GM18868 (cell line): Measurements from ENCODE around the gene PDGFC.

ENCODE experiments used
- ATAC-seq: cut with Tn5 transposase; IDR thresholded peaks from one replicate; pipeline ENCODE4 v1.9.1; 2021; ENCODE audit warnings: mild to moderate bottlenecking, moderate library complexity; ENCODE audit not compliant: unreplicated experiment

PDGFC gene

DNA sequence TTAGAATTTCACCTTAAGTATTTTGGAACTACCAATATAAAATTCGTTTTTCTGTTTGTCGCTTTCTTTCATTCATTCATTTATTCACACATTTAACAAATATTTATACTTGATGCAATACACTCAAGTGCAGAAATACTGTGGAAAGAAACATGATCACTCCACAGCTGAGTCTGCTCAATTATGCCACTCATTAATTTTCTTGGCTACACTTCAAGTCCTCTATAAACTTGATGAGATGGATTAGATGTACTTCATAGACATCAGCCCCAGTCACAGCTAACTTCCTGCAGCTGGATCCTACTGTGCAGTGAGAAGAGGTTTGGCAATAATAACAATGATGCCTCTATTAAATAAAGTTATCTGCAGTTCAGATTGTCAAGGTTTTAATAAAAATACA is 208.1 kb downstream of the PDGFC start:
- no peak for ATAC-seq

DNA sequence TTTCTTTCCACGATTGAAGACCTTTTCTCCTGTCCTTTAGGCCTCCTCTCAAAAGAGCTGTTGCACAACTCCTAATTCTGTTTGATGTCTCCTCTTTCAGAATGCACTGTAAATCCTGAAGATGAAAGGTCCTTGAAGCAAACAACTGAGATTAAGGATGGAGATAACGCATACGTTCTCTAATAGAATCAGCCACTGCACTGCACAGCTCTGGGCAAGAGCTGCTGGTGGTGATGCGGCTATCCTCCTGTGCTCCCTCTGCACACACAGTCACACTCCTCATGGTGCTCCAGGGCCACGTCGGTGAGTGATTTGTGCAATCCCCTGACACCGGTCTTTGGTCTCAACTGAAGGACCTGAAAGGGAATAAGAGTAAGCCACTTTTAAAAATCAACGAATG is 208.7 kb downstream of the PDGFC start:
- no peak for ATAC-seq

DNA sequence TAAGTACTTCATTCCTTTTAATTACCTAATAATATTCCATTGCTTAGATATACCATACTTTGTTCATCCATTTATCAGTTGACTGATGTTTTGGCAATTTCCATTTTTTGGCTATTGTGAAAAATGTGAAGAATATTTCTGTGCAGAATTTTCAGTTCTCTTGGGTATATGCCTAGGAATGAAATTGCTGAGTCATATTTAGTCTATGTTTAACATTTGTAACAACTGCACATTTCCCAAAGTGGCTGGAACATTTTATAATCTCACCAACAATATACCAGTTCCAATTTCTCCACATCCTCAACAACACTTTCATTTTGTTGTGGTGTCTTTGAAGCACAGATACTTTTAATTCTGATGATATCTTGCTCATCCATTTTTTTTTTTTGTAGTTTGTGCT is 215.5 kb downstream of the PDGFC start:
- ATAC-seq: no peak

DNA sequence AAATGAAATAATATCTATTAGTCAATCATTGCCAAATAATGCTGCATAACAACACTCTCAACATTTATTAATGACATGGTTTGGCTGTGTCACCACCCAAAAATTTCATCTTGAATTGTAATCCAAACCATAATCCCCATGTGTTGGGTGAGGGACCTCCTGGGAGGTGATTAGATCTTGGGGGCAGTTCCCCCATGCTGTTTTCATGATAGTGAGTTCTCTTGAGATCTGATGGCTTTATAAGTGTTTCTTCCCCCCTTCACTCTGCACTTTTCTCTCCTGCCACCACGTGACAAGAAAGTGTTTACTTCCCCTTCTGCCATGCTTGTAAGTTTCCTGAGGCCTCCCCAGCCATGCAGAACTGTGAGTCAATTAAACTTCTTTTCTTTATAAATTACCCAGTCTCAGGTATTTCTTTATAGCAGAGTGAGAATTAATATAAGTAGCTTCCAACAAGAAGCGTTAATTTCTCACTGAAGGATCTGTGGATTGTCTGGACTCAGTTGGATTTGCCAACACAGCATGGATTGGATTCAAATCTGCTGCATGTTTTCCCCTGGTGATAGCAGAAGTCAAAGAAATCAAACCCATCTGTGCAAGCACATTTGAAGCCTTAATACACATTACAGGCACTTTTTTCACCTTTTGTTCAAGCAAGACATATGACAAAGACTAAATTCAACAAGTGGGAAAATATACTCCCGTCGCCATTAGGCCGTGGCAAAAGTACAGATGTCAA is 216.6 kb downstream of the PDGFC start:
- peak; percentile 67 for ATAC-seq

DNA sequence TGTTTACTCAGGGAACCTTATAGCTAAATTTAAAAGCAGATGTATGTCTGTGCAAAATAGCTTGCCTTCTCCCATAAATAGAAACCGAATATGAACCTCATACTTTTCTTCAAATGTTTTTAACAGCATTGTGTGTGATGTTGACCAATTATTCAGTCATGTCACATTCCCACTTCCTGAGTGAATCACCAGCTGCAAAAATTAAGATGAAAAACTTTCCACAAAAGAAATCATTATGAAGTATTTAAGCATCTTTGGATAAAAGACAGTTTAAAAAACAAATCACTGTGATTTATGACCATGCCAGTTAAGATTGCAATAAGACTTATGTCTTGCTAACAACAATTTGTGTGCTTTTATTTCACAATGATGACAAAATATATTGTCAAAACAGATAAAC is 220.1 kb downstream of the PDGFC start:
- no peak for ATAC-seq

DNA sequence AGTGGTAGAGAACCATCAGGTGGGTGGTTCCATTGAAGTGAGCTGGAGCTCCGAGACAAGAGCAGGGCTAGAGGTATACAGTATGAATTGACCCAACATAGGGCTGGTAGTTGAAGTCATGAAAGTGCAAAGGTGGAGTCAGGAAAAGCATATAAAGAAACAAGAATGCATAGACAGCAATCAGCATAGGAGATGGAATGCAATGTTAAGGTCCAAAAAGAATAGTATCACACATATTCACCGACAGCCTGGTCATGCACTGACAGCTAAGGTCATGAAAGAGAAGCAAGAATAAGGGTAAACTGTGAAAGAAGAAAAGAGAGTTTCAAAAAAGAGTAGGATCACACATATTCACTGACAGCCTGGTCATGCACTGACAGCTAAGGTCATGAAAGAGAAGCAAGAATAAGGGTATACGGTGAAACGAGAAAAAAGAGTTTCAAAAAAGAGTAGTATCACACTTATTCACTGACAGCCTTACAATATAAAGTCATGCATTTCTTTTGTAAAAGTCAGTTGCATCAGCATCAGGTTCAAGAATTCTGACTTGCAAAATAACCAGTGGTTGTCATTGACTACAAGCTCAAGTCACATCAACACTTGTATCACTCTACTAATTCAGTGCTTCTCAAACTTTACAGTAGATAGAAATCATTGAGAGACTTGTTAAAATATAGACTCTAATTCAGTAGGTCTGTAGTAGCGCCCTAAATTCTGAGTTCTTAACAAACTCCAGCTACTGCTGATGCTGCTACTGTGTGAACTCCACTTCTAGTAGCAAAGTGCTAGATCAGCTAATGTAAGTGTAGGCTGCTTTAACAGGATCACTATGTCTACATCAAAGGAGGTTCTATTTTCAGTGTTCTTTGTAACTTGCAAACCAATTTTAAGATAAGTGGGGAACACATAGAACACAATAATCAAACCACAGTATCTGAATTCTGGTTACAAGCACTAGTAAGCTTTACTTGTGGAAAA is 221.9 kb downstream of the PDGFC start:
- no peak for ATAC-seq

DNA sequence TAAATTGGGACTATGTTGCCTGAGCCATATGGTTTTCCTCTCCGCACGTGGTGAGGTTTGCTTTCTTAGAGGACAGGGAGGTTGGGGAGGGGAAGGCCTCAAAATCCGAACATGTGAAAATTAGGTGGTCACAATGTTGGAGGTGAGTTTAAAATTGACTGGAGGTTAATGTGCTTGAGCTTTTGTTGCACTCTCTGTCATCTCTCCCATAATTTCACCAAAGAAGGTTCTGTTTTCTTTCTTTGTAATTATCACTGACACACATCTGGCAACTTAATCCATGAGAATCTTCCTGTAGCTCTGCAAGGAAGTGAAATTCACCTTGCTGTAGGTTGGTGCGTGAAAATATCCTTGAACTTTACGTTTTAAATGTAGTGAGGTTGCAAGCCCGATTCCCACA is 225.5 kb downstream of the PDGFC start:
- no peak for ATAC-seq

DNA sequence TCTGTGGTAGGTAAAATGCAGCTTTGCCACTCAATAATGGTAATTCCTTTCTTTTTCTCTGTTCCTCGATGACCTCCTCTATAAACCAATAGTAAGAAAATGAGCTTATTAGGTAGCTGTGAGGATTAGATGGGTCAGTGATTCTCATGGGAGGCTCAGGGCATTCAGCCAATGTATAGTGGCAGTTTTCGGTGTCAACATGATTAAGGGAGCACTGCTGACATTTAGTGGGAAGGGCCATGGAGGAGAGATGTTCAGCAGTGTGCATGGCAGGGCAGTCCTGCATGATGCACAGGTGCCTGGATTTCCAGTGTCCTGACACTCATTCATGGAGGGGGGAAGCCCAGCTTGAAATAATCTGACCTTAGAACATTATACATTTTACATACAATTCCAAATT is 232.8 kb downstream of the PDGFC start:
- ATAC-seq: no peak

DNA sequence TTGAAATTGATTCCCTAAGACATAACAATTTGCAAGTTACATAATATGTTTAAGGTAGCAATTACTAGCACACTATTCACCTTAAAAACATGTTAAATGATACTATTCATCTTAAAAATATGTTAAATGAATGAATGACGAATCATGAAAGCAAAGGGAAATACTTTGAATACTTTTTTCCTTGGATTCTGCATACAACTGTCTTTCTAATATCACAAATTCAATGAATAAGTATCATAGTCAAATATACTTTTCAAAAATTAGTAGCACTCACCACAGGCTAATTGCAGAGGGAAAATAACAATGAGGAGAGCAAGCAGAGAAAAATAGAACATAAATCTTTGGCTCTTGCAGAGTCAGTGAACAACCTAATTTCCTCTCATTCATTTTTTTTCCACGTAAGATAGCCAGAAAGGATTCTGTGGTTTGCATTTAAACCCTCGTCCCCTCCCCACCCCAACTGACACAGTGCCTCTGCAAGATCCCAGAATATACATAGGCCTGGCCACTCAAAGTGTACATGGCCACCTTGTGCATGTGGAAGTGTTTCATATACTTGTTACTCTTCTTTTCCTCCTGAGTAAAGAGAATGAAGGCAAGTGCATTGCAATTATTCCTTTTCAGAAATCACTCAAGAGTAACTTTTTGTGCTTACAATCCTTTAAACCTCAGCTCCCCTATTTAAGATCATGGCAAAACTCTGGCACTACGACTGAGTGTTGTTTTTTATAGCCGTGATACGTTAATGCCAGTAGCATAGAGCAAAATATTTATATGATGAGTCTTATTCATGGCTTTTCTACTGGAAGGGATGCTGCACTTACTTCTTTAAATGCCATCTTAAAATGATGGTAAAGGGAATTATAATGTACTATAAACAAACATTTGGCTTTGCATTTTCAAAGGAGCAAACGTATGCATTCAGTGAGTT is 236.4 kb downstream of the PDGFC start:
- ATAC-seq: no peak

DNA sequence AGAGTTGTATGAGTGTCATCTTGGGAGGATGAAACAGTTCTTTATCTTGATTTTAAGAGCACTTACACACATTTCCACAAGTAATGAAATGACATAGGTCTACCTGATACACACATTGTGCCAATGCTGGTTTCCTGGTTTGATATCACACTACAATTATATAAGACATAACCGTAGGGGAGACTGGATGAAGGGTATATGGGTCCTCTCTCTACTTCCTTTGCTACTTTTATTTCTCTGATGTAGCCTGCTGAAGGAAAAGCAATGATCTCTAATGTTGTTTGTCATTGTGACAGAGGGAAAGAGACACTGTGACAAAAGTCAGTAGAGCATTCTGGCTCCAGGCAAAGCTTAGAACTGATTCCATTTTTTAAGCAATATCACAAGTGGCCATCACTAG is 238.0 kb downstream of the PDGFC start:
- no peak for ATAC-seq

DNA sequence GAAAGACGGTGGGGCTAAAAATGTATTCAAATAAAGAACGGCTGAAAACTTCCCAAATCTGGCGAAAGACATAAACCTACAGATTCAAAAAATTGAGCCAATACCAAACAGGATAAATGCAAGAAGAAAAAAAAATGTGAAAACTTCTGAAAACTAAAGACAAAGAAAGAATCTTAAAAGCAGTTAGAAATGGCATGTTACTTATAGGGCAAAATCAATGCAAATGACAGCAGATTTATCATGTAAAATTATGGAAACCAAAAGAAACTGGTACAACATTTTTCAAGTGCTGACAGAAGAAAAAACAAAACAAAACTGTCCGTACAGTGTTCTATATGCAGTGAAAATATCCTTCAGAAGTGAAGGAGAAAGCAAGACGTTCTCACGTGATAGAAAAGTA is 239.0 kb downstream of the PDGFC start:
- no peak for ATAC-seq

DNA sequence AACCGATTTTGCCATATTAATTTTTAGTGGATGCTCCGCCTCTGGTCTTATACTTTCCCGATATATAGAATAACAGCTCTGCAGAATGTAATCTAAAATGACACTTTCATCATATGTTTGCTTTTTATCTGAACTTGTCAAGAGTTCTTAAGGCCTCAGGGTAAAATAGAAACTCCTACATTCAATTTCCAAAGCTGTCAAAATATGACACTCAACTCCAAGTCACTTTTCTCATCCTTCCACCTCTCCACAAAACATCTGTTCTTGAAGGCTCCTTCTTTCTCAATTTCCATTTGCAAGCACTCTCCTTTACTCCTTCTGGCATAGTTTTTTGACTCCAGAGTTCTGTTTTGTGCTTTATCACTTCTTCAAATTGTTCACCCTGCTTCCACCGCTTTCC is 242.2 kb downstream of the PDGFC start:
- ATAC-seq: no peak

DNA sequence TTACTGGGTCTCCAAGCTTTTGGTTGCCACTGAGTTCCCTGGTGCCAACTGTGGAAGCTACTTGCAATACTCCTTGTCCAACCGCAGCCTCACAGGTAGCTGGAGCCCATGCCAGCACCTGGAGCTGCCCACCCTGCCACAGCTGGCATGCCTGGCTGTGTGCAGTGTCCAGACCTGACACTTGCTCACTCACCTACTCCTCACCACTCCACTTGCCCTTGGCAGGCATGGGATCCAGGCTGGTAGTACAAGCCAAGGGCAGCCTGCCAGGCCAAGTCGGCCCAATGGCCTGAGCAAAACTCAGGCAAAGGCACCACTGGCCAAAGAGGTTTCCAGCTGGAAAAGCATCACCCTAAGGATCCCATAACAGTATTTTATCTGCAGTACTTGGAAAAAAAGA is 246.3 kb downstream of the PDGFC start:
- ATAC-seq: no peak

DNA sequence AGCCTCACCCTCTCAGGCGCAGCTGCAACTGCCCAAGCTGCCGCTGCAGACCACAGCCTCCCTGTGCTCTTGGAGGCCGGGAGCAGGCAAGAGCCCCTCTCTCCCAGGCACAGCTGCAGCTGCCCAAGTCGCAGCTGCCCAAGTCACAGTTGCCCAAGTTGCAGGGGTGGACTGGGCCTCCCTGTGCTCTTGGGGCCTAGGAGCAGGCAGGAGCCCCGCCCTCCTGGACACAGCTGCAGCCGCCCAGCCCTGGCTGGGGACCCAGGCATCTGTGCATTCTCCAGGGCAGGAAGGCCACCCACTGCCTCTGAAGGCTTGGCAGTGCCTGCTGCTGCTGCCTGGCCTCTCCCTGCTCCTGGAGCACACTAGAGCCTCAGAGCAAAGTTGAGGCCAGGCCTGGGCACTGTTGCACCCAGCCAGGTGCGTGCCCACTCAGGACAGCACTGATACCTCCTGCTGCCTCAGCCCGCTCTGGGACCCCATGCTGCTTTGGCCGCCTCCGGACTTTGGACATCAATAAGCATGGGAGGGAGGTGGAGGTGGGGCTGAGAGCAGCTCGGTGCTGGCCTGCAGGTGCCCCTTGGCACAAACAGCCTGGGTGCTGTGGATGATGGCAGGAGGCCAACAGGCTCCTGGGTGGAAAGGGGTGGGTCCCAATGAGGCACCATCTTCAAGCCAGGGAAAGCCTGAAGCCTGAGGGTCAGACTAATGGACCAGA is 247.5 kb downstream of the PDGFC start:
- no peak for ATAC-seq

DNA sequence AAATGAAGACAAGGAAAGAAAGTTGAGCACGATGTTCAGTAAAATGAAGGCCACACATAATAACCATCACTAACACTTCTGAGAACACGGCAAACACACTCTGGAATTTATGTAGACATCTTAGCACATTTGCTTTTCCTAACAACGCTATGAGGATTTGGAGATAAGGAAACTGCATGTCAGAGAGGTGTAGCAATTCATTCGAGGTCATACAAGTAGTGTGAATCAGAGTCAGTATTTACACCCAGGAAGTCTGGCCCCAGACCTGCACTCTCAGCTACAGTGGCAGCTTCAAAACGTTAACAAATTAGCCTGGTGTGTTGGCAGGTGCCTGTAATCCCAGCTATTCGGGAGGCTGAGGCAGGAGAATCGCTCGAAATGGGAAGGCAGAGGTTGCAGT is 253.4 kb downstream of the PDGFC start:
- no peak for ATAC-seq

DNA sequence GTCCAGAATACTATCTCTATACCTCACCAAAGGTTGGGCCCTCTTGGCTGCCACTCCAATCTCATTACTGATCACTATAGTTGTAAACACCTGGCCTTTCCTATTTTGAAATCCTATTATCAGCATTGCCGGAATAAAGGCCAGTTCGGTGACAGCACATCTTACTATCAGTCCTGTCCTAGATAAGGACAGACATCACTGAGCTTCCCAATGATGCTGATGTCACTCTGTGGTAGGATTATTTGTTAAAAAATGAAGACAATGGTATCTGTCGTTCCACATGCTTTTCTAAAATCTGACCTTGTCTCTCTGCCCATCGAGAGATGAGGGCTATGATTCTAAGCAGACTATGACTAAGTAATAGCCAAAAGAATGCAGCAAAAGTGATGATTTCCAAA is 260.4 kb downstream of the PDGFC start:
- no peak for ATAC-seq
